ENCODE results near the gene CADM3.

The CADM3 gene

DNA sequence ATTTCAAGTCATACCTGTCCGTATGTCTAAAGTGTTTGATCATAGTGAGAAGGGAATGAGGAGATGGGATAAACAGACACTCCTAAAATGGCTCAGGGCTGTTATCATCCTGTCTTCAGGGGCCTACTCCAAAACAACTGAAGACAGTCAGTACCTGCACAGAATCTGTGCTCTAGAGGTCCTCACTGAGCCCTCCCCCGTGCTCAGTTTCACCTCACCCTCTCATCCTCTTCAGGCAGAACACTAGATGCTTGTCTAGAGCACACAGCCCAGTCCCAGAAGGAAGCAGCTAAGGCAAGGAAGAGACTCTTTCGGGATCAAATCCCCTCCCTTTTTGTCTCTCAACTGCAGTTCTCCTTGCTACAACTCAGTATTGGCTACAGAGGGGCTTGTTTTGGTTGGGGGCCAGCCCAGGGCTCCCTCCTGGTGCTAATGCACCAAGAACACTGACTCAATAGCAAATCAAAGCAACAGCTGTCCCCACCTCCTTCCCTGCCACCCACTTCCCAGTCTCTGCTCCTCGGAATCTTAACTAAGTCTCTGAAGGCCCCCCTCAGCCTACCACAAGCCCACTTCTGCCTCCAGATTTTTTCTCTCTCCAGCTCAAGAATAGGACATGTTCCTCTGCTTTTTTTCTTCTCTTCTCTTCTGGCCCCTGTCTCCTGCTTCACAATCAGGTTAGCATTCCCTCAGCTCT is 10.1 kb downstream of the CADM3 start:
- Histone ChIP-seq H3K4me1 (ENCODE audit: insufficient read depth, low read length) (no peaks in the 10 kb centered on the region), H3K27ac (ENCODE audit: low read length) (no peak overlapping the region), H3K27me3 (ENCODE audit: insufficient read depth, low read length, poor library complexity) (peaks cover 7% of the 10 kb centered on the region), H3K4me3 (ENCODE audit: low read depth in 1 of 2, low read length in 2 of 2) (no peak overlapping the region), H4K20me1 (ENCODE audit: insufficient read depth, low read length) (no peaks in the 10 kb centered on the region), H3K4me2 (ENCODE audit: insufficient read depth, low read length) (no peak overlapping the region), H3K79me2 (ENCODE audit: insufficient read depth, low read length) (no peaks in the 10 kb centered on the region), H3K9ac (ENCODE audit: low read depth, low read length) (no peak overlapping the region), H3K36me3 (ENCODE audit: insufficient read depth, low read length) (no peaks in the 10 kb centered on the region), H3K9me3 (ENCODE audit: insufficient read depth, low read length, severe bottlenecking) (no peaks in the 10 kb centered on the region), H2AFZ (ENCODE audit: low read depth, low read length) (no peak overlapping the region)
- no peak for ATAC-seq (ENCODE audit: insufficient read depth, low read depth)
- TF ChIP-seq, protein P1, sequence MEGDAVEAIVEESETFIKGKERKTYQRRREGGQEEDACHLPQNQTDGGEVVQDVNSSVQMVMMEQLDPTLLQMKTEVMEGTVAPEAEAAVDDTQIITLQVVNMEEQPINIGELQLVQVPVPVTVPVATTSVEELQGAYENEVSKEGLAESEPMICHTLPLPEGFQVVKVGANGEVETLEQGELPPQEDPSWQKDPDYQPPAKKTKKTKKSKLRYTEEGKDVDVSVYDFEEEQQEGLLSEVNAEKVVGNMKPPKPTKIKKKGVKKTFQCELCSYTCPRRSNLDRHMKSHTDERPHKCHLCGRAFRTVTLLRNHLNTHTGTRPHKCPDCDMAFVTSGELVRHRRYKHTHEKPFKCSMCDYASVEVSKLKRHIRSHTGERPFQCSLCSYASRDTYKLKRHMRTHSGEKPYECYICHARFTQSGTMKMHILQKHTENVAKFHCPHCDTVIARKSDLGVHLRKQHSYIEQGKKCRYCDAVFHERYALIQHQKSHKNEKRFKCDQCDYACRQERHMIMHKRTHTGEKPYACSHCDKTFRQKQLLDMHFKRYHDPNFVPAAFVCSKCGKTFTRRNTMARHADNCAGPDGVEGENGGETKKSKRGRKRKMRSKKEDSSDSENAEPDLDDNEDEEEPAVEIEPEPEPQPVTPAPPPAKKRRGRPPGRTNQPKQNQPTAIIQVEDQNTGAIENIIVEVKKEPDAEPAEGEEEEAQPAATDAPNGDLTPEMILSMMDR (IDR thresholded peaks at IDR 0.05; ENCODE audit: borderline replicate concordance, extremely low read depth, low read length, poor library complexity, severe bottlenecking), result no peak
- no peak for TF ChIP-seq EZH2 (IDR thresholded peaks at IDR 0.05; ENCODE audit: borderline replicate concordance, low read depth, low read length, severe bottlenecking)
- DNase-seq, result no peak

DNA sequence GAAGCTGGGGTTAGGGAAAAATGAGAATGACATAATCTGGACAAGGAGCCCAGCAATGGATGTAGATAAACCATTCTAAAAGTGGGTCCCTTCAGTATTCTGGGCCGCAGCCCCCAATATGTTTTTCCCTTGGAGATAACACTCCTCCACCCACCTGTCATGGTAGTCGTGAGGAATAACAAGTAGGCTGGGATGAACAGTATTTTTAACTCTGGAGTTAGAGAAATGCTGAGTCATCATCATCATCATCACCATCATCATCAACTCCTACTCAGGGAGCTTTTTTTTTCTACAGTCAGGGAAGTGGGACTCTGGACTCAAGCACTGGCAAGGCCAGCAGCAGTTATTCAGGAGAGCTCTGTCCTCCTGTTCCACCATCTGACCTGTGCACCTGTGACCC is 12.8 kb downstream of the CADM3 start:
- DNase-seq (no peak), ATAC-seq (ENCODE audit: insufficient read depth, low read depth) (no peak)
- no peaks in the 10 kb centered on the region for H3K36me3 ChIP-seq (ENCODE audit: insufficient read depth, low read length)
- H2AFZ ChIP-seq (ENCODE audit: low read depth, low read length), result no peak overlapping the region
- no peak overlapping the region for H3K4me2 ChIP-seq (ENCODE audit: insufficient read depth, low read length)
- H3K9me3 ChIP-seq (ENCODE audit: insufficient read depth, low read length, severe bottlenecking), result no peaks in the 10 kb centered on the region
- no peaks in the 10 kb centered on the region for H3K4me1 ChIP-seq (ENCODE audit: insufficient read depth, low read length)
- H3K27me3 ChIP-seq (ENCODE audit: insufficient read depth, low read length, poor library complexity), result peaks cover 12% of the 10 kb centered on the region
- no peak overlapping the region for H3K9ac ChIP-seq (ENCODE audit: low read depth, low read length)
- no peaks in the 10 kb centered on the region for H3K79me2 ChIP-seq (ENCODE audit: insufficient read depth, low read length)
- no peak for TF ChIP-seq EZH2 (IDR thresholded peaks at IDR 0.05; ENCODE audit: borderline replicate concordance, low read depth, low read length, severe bottlenecking)
- TF ChIP-seq, protein P1 (IDR thresholded peaks at IDR 0.05; ENCODE audit: borderline replicate concordance, extremely low read depth, low read length, poor library complexity, severe bottlenecking), result no peak
- H3K4me3 ChIP-seq (ENCODE audit: low read depth in 1 of 2, low read length in 2 of 2), result no peak overlapping the region
- no peaks in the 10 kb centered on the region for H4K20me1 ChIP-seq (ENCODE audit: insufficient read depth, low read length)
- no peak overlapping the region for H3K27ac ChIP-seq (ENCODE audit: low read length)

DNA sequence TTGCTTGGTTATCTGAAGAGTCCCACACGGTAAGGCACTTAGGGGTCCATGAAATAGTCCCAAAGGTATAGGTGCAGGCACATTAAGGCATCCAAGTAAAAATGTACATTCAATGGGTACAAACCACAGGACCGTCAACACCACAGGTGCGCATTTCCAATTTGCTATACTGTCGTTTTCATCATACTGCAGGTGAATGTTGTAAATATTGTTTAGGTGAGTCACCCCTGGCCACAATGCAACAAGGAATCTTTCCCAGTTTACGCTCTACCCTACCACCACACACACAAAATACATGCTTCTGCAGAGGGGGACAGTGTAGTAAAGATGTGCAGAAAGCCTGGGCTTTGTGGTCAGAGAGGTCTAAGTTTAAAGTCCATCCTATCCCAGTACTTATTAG is 13.7 kb downstream of the CADM3 start:
- TF ChIP-seq EZH2 (IDR thresholded peaks at IDR 0.05; ENCODE audit: borderline replicate concordance, low read depth, low read length, severe bottlenecking), result no peak
- TF ChIP-seq, protein P1 (IDR thresholded peaks at IDR 0.05; ENCODE audit: borderline replicate concordance, extremely low read depth, low read length, poor library complexity, severe bottlenecking), result no peak
- Histone ChIP-seq H3K4me3 (ENCODE audit: low read depth in 1 of 2, low read length in 2 of 2) (no peak overlapping the region), H3K27ac (ENCODE audit: low read length) (no peak overlapping the region), H3K79me2 (ENCODE audit: insufficient read depth, low read length) (no peaks in the 10 kb centered on the region), H3K36me3 (ENCODE audit: insufficient read depth, low read length) (no peaks in the 10 kb centered on the region), H3K9ac (ENCODE audit: low read depth, low read length) (no peak overlapping the region), H4K20me1 (ENCODE audit: insufficient read depth, low read length) (no peaks in the 10 kb centered on the region), H3K4me2 (ENCODE audit: insufficient read depth, low read length) (no peak overlapping the region), H3K9me3 (ENCODE audit: insufficient read depth, low read length, severe bottlenecking) (no peaks in the 10 kb centered on the region), H3K4me1 (ENCODE audit: insufficient read depth, low read length) (no peaks in the 10 kb centered on the region), H2AFZ (ENCODE audit: low read depth, low read length) (no peak overlapping the region), H3K27me3 (ENCODE audit: insufficient read depth, low read length, poor library complexity) (peaks cover 15% of the 10 kb centered on the region)
- DNase-seq, result no peak
- no peak for ATAC-seq (ENCODE audit: insufficient read depth, low read depth)
